Neural progenitor cell (in vitro differentiated cells): ENCODE data around the gene ABHD5. TPM values are rescaled to one million over a fixed set of nuclear protein-coding genes. Genes with fewer than 3 reads are reported as not detected.

Source experiments
- DNase-seq: peaks from one replicate; pipeline ENCODE4 v3.0.0-alpha.2; 2016; ENCODE audit warnings: low spot score
- H2AFZ ChIP-seq: fragments of 200-600 bp; sonication (generic); replicated peaks from 2 replicates; pipeline ENCODE4 v1.6.1; 2016; ENCODE audit warnings: antibody characterized with exemption
- H3F3A ChIP-seq: fragments of 200-600 bp; sonication (generic); 2 replicates; pipeline ENCODE4 v1.6.1; 2016; ENCODE audit warnings: antibody characterized with exemption, low read depth
- H3K27ac ChIP-seq: fragments of 200-600 bp; sonication (generic); 2 replicates; pipeline ENCODE4 v1.5.1; 2016; ENCODE audit warnings: mild to moderate bottlenecking
- H3K27me3 ChIP-seq: fragments of 200-600 bp; sonication (generic); 2 replicates; pipeline ENCODE4 v1.6.1; 2016; ENCODE audit warnings: mild to moderate bottlenecking, moderate library complexity
- H3K36me3 ChIP-seq: fragments of 200-600 bp; sonication (generic); 2 replicates; pipeline ENCODE4 v1.5.1; 2016
- H3K4me1 ChIP-seq: fragments of 200-600 bp; sonication (generic); 2 replicates; pipeline ENCODE4 v1.6.1; 2016; ENCODE audit warnings: mixed run types
- H3K4me2 ChIP-seq: fragments of 200-600 bp; sonication (generic); 2 replicates; pipeline ENCODE4 v1.6.1; 2016
- H3K4me3 ChIP-seq: fragments of 200-600 bp; sonication (generic); 2 replicates; pipeline ENCODE4 v1.5.1; 2016
- H3K79me2 ChIP-seq: fragments of 200-600 bp; sonication (generic); 2 replicates; pipeline ENCODE4 v1.6.1; 2016; ENCODE audit warnings: low read depth
- H3K9ac ChIP-seq: fragments of 200-600 bp; sonication (generic); 2 replicates; pipeline ENCODE4 v1.6.1; 2016
- H3K9me3 ChIP-seq: fragments of 200-600 bp; sonication (generic); 2 replicates; pipeline ENCODE4 v1.5.1; 2016; ENCODE audit warnings: low read depth
- H4K20me1 ChIP-seq: fragments of 200-600 bp; sonication (generic); 2 replicates; pipeline ENCODE4 v1.6.1; 2016; ENCODE audit warnings: low read depth
- H3K27ac Mint-ChIP-seq: 3 replicates; pipeline ENCODE4 v1.8.0; 2021; ENCODE audit warnings: mixed read lengths
- H3K27me3 Mint-ChIP-seq: 2 replicates; pipeline ENCODE4 v1.8.0; 2022; ENCODE audit warnings: low read depth, mild to moderate bottlenecking, inconsistent platforms, moderate library complexity, mixed read lengths; ENCODE audit not compliant: insufficient read depth
- H3K36me3 Mint-ChIP-seq: 3 replicates; pipeline ENCODE4 v1.8.0; 2021; ENCODE audit warnings: mixed read lengths
- H3K4me1 Mint-ChIP-seq: 3 replicates; pipeline ENCODE4 v1.8.0; 2021; ENCODE audit warnings: mixed read lengths
- H3K4me3 Mint-ChIP-seq: 3 replicates; pipeline ENCODE4 v1.8.0; 2021; ENCODE audit warnings: mild to moderate bottlenecking, moderate library complexity, mixed read lengths
- H3K9me3 Mint-ChIP-seq: 3 replicates; pipeline ENCODE4 v1.8.0; 2020; ENCODE audit warnings: mixed read lengths
- CTCF ChIP-seq: fragments of 200-600 bp; sonication (generic); IDR thresholded peaks from 2 replicates; pipeline ENCODE4 v1.5.1; 2017; ENCODE audit warnings: antibody characterized with exemption, mild to moderate bottlenecking
- EZH2 ChIP-seq: fragments of 200-600 bp; sonication (generic); IDR thresholded peaks from 2 replicates; pipeline ENCODE4 v1.6.1; 2017; ENCODE audit warnings: antibody characterized with exemption, mild to moderate bottlenecking, moderate library complexity
- EZH2phosphoT487 ChIP-seq: fragments of 200-600 bp; sonication (generic); IDR thresholded peaks from 2 replicates; pipeline ENCODE4 v1.6.1; 2017; ENCODE audit warnings: antibody characterized with exemption
- total RNA-seq: library from RNA; depleted of rRNA; stranded (reverse); fragments of >200 nt; gene quantifications from 2 replicates; pipeline ENCODE4 v1.2.3, GENCODE V29; 2015; ENCODE audit warnings: low replicate concordance

Gene ABHD5
- total RNA-seq, 1 donor from 2014 or later: 9.1 TPM

DNA sequence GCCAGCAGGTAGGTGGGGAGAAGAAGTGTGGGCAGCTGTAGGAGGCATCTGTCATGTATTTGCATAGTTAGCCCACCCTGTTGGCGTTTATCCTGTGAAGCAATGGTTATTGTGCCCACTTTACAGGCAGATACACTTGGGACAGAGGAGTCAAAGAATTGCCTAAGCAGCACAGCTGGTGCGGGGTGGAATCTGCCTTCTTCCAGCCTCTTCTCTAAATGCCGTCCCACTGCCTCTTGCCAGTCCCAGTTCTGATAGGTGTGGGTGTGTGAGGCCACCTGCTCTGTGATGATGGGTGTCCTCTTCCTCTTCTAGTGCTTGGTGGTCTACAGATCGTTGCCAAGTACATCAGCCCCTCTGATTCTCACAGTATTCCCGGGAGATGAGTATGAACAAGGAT lies 80.9 kb downstream of the ABHD5 start:
- H3F3A ChIP-seq: no peaks in the 10 kb centered on the region

DNA sequence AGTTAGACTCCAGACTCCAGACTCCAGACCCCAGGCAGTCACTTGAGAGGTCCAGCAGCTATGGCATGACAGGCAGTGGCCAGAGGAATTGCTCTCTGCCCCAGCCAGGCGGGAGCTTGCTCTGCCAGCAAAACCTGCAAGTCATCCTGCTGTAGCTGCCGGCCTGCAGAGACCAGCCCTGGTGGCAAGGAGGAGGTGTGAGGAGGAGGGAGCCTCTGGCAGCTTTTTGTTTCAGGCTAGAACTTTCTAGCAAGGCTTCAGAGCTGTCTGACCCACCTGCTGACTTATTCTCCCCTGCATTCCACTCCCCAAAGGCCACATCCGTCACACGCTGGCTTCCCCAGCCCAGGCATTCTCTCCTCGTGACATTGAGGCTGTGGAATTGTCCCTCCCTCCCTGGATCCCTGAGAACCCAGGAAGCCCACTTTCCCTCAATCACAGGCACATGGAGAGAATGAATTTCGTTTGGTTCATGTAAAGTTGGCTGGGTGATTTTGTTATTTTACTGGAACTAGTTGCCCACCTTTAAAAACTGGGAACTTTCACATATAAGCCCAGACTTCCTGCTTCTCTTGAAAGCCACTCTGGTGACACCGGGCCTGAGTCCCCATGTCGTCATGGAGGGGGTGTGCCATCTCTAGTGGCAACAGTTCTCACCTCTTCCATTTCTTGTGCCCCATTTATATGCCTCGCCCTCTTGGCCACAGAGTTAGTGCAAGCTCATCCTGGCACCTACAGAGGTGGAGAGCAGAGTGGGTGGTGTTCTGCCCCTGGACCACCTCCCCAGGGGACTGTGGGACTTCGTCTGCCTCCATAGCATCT lies 82.7 kb downstream of the ABHD5 start:
- peak; percentile 19 for DNase-seq
- H3K9me3 ChIP-seq: no peaks in the 10 kb centered on the region
- peak overlapping the region; percentile 81 for H2AFZ ChIP-seq
- peaks cover 9% of the 10 kb centered on the region for H3K4me1 Mint-ChIP-seq
- H3K27me3 Mint-ChIP-seq: peaks cover 2% of the 10 kb centered on the region
- H3K27ac ChIP-seq: no peak overlapping the region
- H3K36me3 Mint-ChIP-seq: no peaks in the 10 kb centered on the region
- peak overlapping the region; percentile 13 for H3K4me3 Mint-ChIP-seq
- H3F3A ChIP-seq: no peaks in the 10 kb centered on the region
- H3K4me2 ChIP-seq: no peak overlapping the region
- no peaks in the 10 kb centered on the region for H4K20me1 ChIP-seq
- no peak overlapping the region for H3K9ac ChIP-seq
- H3K27me3 ChIP-seq: no peaks in the 10 kb centered on the region
- TF ChIP-seq EZH2phosphoT487 (no peak), CTCF (no peak), EZH2 (no peak)
- no peaks in the 10 kb centered on the region for H3K36me3 ChIP-seq
- no peak overlapping the region for H3K4me3 ChIP-seq
- H3K9me3 Mint-ChIP-seq: no peaks in the 10 kb centered on the region
- no peaks in the 10 kb centered on the region for H3K79me2 ChIP-seq
- peaks cover 11% of the 10 kb centered on the region for H3K4me1 ChIP-seq
- H3K27ac Mint-ChIP-seq: no peak overlapping the region

More for the DNA sequence above, 80.9 kb downstream of the ABHD5 start:
- Histone ChIP-seq H3K36me3 (no peaks in the 10 kb centered on the region), H2AFZ (no peak overlapping the region), H4K20me1 (no peaks in the 10 kb centered on the region), H3K4me3 (no peak overlapping the region), H3K27ac (no peak overlapping the region), H3K27me3 (no peaks in the 10 kb centered on the region), H3K4me2 (no peak overlapping the region), H3K79me2 (no peaks in the 10 kb centered on the region), H3K9ac (no peak overlapping the region), H3K4me1 (peaks cover 11% of the 10 kb centered on the region), H3K9me3 (no peaks in the 10 kb centered on the region)
- Mint-ChIP-seq H3K9me3 (no peaks in the 10 kb centered on the region), H3K4me3 (no peak overlapping the region), H3K27me3 (peaks cover 1% of the 10 kb centered on the region), H3K36me3 (no peaks in the 10 kb centered on the region), H3K27ac (no peak overlapping the region), H3K4me1 (peaks cover 12% of the 10 kb centered on the region)
- TF ChIP-seq EZH2: no peak
- TF ChIP-seq CTCF: no peak
- no peak for TF ChIP-seq EZH2phosphoT487
- DNase-seq: no peak

- no peak overlapping the region for H2AFZ ChIP-seq
- H3K79me2 ChIP-seq: no peaks in the 10 kb centered on the region
- no peak overlapping the region for H3K4me3 ChIP-seq
- no peak for DNase-seq
- H4K20me1 ChIP-seq: no peaks in the 10 kb centered on the region
- H3K4me3 Mint-ChIP-seq: no peak overlapping the region
- no peaks in the 10 kb centered on the region for H3K9me3 Mint-ChIP-seq
- no peak overlapping the region for H3K4me2 ChIP-seq
- H3K36me3 ChIP-seq: no peaks in the 10 kb centered on the region
- H3K27ac Mint-ChIP-seq: no peak overlapping the region
- TF ChIP-seq EZH2 (no peak), EZH2phosphoT487 (no peak), CTCF (no peak)
- peaks cover 11% of the 10 kb centered on the region for H3K4me1 ChIP-seq
- no peaks in the 10 kb centered on the region for H3K27me3 ChIP-seq
- no peaks in the 10 kb centered on the region for H3K36me3 Mint-ChIP-seq
- H3K27me3 Mint-ChIP-seq: peaks cover 2% of the 10 kb centered on the region
- H3F3A ChIP-seq: no peaks in the 10 kb centered on the region
- H3K27ac ChIP-seq: no peak overlapping the region
- peaks cover 3% of the 10 kb centered on the region for H3K4me1 Mint-ChIP-seq
- H3K9ac ChIP-seq: no peak overlapping the region
- no peaks in the 10 kb centered on the region for H3K9me3 ChIP-seq
Measured at GRCh38 chr3:43774799-43775198, 84.1 kb downstream of the ABHD5 start.
